SU-DHL-6 (cell line): ENCODE measurements around the gene ABCC12.

Experiments used
- H2AFZ ChIP-seq: fragments of 200-600 bp; sonication (generic); 2 replicates; pipeline ENCODE4 v1.6.1; 2014; ENCODE audit warnings: low read depth, mild to moderate bottlenecking, moderate library complexity, mixed read lengths, antibody characterized with exemption, low read length; ENCODE audit not compliant: severe bottlenecking
- H3F3A ChIP-seq: fragments of 200-600 bp; shearing (Covaris generic); 2 replicates; pipeline ENCODE4 v1.6.0; 2016; ENCODE audit warnings: antibody characterized with exemption, mild to moderate bottlenecking; ENCODE audit not compliant: insufficient read depth
- H3K27ac ChIP-seq: fragments of 200-600 bp; sonication (generic); 2 replicates; pipeline ENCODE4 v1.5.1; 2016; ENCODE audit warnings: low read depth, mild to moderate bottlenecking, low read length, moderate library complexity, mixed read lengths
- H3K27me3 ChIP-seq: fragments of 200-600 bp; sonication (generic), shearing (Covaris generic); 2 replicates; pipeline ENCODE4 v1.6.0; 2014; ENCODE audit warnings: mild to moderate bottlenecking, low read length
- H3K36me3 ChIP-seq: fragments of 200-600 bp; sonication (generic); 2 replicates; pipeline ENCODE4 v1.6.1; 2014; ENCODE audit warnings: mild to moderate bottlenecking, low read length, mixed read lengths
- H3K4me2 ChIP-seq: fragments of 300-600, 200-600 bp; shearing (Covaris generic), sonication (generic); 2 replicates; pipeline ENCODE4 v1.6.0; 2014; ENCODE audit warnings: low read length, low read depth, mild to moderate bottlenecking; ENCODE audit not compliant: poor library complexity, severe bottlenecking
- H3K4me3 ChIP-seq: fragments of 200-600 bp; sonication (generic); 2 replicates; pipeline ENCODE4 v1.5.1; 2014; ENCODE audit warnings: antibody characterized with exemption, low read length, mild to moderate bottlenecking, mixed read lengths; ENCODE audit not compliant: insufficient read depth, poor library complexity, severe bottlenecking
- H3K79me2 ChIP-seq: fragments of 200-600 bp; sonication (generic); 2 replicates; pipeline ENCODE4 v1.6.1; 2014; ENCODE audit warnings: mild to moderate bottlenecking, low read length, moderate library complexity; ENCODE audit not compliant: insufficient read depth
- H3K9ac ChIP-seq: fragments of 200-600 bp; sonication (generic); 2 replicates; pipeline ENCODE4 v1.7.0; 2014; ENCODE audit warnings: mild to moderate bottlenecking, low read length
- H3K9me2 ChIP-seq: fragments of 200-600 bp; sonication (generic); replicated peaks from 2 replicates; pipeline ENCODE4 v1.6.1; 2014; ENCODE audit warnings: low read length; ENCODE audit not compliant: insufficient read depth
- H3K9me3 ChIP-seq: fragments of 200-600 bp; sonication (generic); 2 replicates; pipeline ENCODE4 v1.6.1; 2014; ENCODE audit warnings: low read length, mixed read lengths; ENCODE audit not compliant: insufficient read depth
- H4K20me1 ChIP-seq: fragments of 200-600 bp; sonication (generic); 2 replicates; pipeline ENCODE4 v1.6.1; 2014; ENCODE audit warnings: low read depth, mild to moderate bottlenecking, antibody characterized with exemption, low read length, moderate library complexity, mixed read lengths
- EZH2phosphoT487 ChIP-seq: fragments of 200-600 bp; sonication (generic), shearing (Covaris generic); conservative IDR thresholded peaks from 2 replicates; pipeline ENCODE4 v1.6.1; 2018; ENCODE audit warnings: mild to moderate bottlenecking, antibody characterized with exemption, low read length, moderate library complexity, mixed read lengths
- TF ChIP-seq, protein P1 (sequence below): fragments of 200-600 bp; sonication (generic); IDR thresholded peaks from one replicate; pipeline ENCODE4 v1.5.1; 2017; ENCODE audit warnings: antibody characterized with exemption, mild to moderate bottlenecking, low read length, moderate library complexity; ENCODE audit not compliant: insufficient read depth, poor library complexity, severe bottlenecking

The ABCC12 gene

DNA sequence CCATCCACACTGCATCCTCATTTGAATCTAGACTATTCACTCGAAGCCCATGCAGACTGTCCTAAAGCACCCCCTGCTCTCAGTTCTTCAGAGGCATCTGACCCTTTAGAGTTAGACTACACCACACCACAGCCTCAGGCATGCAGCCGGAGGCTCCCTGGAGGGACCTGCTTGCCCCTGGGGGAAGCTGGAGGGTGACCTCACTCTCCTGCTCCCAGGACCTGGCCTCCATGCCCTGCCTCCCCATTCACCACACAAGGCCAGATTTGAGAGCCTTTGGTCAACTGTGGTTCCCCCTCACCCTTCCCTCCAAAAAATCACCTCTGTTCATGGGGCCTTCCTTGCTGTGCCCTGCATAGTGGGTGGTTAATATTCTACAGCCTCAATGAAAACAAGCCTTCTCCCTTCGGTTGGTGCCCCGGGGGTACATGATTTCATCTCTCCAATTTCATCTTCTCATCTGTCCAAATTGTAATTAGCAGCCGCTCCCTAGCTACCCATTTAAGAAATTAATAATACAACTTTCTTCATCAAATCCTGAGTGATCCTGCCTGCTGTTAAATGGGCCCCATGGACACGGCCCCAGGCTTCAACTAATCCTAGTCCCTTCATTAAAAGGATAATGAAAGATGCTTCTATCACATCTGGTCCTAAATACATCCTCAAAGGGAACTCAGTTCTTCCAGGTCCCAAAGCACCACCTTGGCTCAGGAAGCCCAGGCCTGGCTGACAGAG, 24.4 kb downstream of the ABCC12 start:
- Histone ChIP-seq H3K27ac (no peak overlapping the region), H2AFZ (no peak overlapping the region), H3F3A (no peaks in the 10 kb centered on the region), H3K79me2 (no peaks in the 10 kb centered on the region), H3K9ac (no peak overlapping the region), H3K4me2 (no peak overlapping the region), H4K20me1 (no peaks in the 10 kb centered on the region), H3K9me3 (no peaks in the 10 kb centered on the region), H3K27me3 (no peaks in the 10 kb centered on the region), H3K36me3 (no peaks in the 10 kb centered on the region), H3K4me3 (no peak overlapping the region), H3K9me2 (no peaks in the 10 kb centered on the region)
- TF ChIP-seq, protein P1, sequence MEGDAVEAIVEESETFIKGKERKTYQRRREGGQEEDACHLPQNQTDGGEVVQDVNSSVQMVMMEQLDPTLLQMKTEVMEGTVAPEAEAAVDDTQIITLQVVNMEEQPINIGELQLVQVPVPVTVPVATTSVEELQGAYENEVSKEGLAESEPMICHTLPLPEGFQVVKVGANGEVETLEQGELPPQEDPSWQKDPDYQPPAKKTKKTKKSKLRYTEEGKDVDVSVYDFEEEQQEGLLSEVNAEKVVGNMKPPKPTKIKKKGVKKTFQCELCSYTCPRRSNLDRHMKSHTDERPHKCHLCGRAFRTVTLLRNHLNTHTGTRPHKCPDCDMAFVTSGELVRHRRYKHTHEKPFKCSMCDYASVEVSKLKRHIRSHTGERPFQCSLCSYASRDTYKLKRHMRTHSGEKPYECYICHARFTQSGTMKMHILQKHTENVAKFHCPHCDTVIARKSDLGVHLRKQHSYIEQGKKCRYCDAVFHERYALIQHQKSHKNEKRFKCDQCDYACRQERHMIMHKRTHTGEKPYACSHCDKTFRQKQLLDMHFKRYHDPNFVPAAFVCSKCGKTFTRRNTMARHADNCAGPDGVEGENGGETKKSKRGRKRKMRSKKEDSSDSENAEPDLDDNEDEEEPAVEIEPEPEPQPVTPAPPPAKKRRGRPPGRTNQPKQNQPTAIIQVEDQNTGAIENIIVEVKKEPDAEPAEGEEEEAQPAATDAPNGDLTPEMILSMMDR: no peak
- no peak for TF ChIP-seq EZH2phosphoT487

DNA sequence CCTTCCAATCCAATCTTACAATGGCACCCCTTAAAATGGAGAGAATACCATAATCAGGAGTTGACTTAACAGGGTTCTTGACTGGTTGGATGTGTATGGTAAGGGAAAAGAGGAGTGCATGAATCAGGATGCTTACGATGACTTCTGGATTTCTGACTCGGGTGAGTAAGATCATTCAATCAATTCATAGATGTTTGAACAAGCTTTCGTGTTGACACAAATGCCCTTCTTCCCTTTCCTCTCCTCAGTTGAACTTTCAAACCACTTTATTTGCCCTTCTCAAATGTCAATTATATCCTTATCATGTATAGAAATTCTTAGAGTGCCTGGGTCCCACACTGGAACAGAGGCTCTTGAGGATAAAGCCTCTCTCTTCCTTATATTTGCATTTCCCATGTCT, 25.9 kb downstream of the ABCC12 start:
- Histone ChIP-seq H3K9ac (no peak overlapping the region), H3K4me3 (no peak overlapping the region), H3K27me3 (no peaks in the 10 kb centered on the region), H3F3A (no peaks in the 10 kb centered on the region), H4K20me1 (no peaks in the 10 kb centered on the region), H3K9me3 (no peaks in the 10 kb centered on the region), H3K79me2 (no peaks in the 10 kb centered on the region), H3K9me2 (no peaks in the 10 kb centered on the region), H2AFZ (no peak overlapping the region), H3K4me2 (no peak overlapping the region), H3K27ac (no peak overlapping the region), H3K36me3 (no peaks in the 10 kb centered on the region)
- no peak for TF ChIP-seq EZH2phosphoT487
- TF ChIP-seq, protein P1: no peak

DNA sequence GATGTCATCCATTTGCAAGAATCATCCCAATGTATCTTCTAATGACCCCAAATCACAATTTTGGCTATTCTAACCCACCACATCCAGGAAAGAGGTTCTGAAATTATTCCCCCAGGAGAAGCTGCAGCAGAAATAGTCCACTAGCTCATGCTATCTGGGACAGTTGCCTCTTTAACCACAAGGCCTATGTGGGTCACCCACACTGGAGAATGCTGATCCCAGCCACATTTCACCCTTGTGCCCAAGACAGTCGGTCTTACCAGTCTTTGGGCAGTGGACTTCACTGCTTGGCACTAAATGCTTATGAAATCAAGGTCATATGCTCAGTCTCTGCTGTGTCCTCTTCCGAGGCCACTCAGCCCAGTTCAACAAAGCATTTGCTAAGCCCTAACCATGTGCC, 27.0 kb downstream of the ABCC12 start:
- Histone ChIP-seq H3F3A (no peaks in the 10 kb centered on the region), H3K9me2 (no peaks in the 10 kb centered on the region), H3K9me3 (no peaks in the 10 kb centered on the region), H3K9ac (no peak overlapping the region), H3K36me3 (no peaks in the 10 kb centered on the region), H3K4me3 (no peak overlapping the region), H3K27me3 (no peaks in the 10 kb centered on the region), H3K79me2 (no peaks in the 10 kb centered on the region), H3K27ac (no peak overlapping the region), H3K4me2 (no peak overlapping the region), H2AFZ (no peak overlapping the region), H4K20me1 (no peaks in the 10 kb centered on the region)
- TF ChIP-seq, protein P1: no peak
- no peak for TF ChIP-seq EZH2phosphoT487
